Thyroid gland (tissue), 4 donors: ENCODE results near the gene AGT. TPM values are rescaled to one million over a fixed set of nuclear protein-coding genes. Genes with fewer than 3 reads are reported as not detected.
"Not testable (repeated sequence)": the region's sequence is repeated elsewhere in the genome, so short reads cannot be mapped to it uniquely, and the experiment has no call there.

Experiments used
- DNase-seq, 2 donors: peaks; one replicate each; pipeline ENCODE4 v3.0.0-alpha.2; 2019
- H3K27ac ChIP-seq, 3 donors: fragments of 200-600 bp; sonication (generic); 1 replicate in 2 of 3; 2 replicates in 1 of 3; pipeline ENCODE4 v1.5.1; 2016 to 2019; ENCODE audit warnings: mild to moderate bottlenecking in 1 of 3, moderate library complexity in 1 of 3
- H3K27me3 ChIP-seq: fragments of 200-600 bp; sonication (generic); one replicate; pipeline ENCODE4 v1.5.1; 2019
- H3K36me3 ChIP-seq, 2 donors: fragments of 200-600 bp; sonication (generic); one replicate each; pipeline ENCODE4 v1.5.1; 2016 to 2019
- H3K4me1 ChIP-seq, 2 donors: fragments of 200-600 bp; sonication (generic); one replicate each; pipeline ENCODE4 v1.5.1; 2017 to 2019
- H3K4me3 ChIP-seq, 3 donors: fragments of 200-600 bp; sonication (generic); replicated peaks in 1 of 3; 1 replicate in 2 of 3; 2 replicates in 1 of 3; pipeline ENCODE4 v1.5.1; 2016; ENCODE audit warnings: mild to moderate bottlenecking in 1 of 3
- H3K9me3 ChIP-seq: fragments of 200-600 bp; sonication (generic); one replicate; pipeline ENCODE4 v1.5.1; 2017
- CTCF ChIP-seq, 6 experiments: fragments of 200-600 bp in 3 of 6; fragments of 450-650 bp in 3 of 6; sonication (generic) in 3 of 6; IDR thresholded peaks; one replicate each; pipeline ENCODE4 v1.5.1; 2016 to 2019; ENCODE audit warnings: antibody characterized with exemption in 6 of 6, mild to moderate bottlenecking in 2 of 6, inconsistent platforms in 1 of 6, moderate library complexity in 1 of 6
- POLR2A ChIP-seq, 2 donors: fragments of 450-650 bp; IDR thresholded peaks; one replicate each; pipeline ENCODE4 v1.6.1; 2017; ENCODE audit warnings: antibody characterized with exemption in 2 of 2, mild to moderate bottlenecking in 2 of 2, moderate library complexity in 1 of 2
- WGBS, 2 donors: methylation state at CpG; one replicate each; pipeline ENCODE4 v1.1.5; 2017; 5-methylcytosine and 5-hydroxymethylcytosine counted together
- intact Hi-C: fragments of 100-400 bp; cut with DNase I; formaldehyde crosslinking; loops from one replicate; pipeline ENCODE4 v1.15.1; 2023
- total RNA-seq, 4 donors: library from RNA; depleted of rRNA; stranded (reverse); fragments of >200 nt; gene quantifications; one replicate each; pipeline ENCODE4 v1.2.3, GENCODE V29; 2016

The AGT gene
- total RNA-seq, 4 donors from 2014 or later = 4.0 to 14.4 (median 8.7) TPM

GRCh38 chr1:230702934-230703678 is 10.8 kb downstream of the AGT start:
- no peaks in the 10 kb centered on the region for H3K36me3 ChIP-seq
- H3K27me3 ChIP-seq = no peaks in the 10 kb centered on the region
- no peak overlapping the region for H3K27ac ChIP-seq
- WGBS, 2 donors = 77 to 82% methylated on average over 10 of the region's 14 CpGs
- intact Hi-C loops = no loop called here
- no peak for TF ChIP-seq CTCF (IDR thresholded peaks at IDR 0.05)
- TF ChIP-seq POLR2A (IDR thresholded peaks at IDR 0.05) = no peak
- H3K4me1 ChIP-seq = no peaks in the 10 kb centered on the region
- no peak for DNase-seq
- no peaks in the 10 kb centered on the region for H3K9me3 ChIP-seq
- no peak overlapping the region for H3K4me3 ChIP-seq

GRCh38 chr1:230701895-230702768 is 11.8 kb downstream of the AGT start:
- Histone ChIP-seq H3K4me1 (no peaks in the 10 kb centered on the region), H3K27ac (no peak overlapping the region), H3K27me3 (no peaks in the 10 kb centered on the region), H3K9me3 (no peaks in the 10 kb centered on the region), H3K36me3 (no peaks in the 10 kb centered on the region), H3K4me3 (no peak overlapping the region)
- no peak for DNase-seq
- 90 to 93% methylated on average over 19 of the region's 19 CpGs for WGBS, 2 donors
- intact Hi-C loops = no loop called here
- TF ChIP-seq CTCF (IDR thresholded peaks at IDR 0.05) (no peak), POLR2A (IDR thresholded peaks at IDR 0.05) (no peak)

- intact Hi-C loops = no loop called here
- WGBS, 2 donors = 89 to 92% methylated on average over 12 to 17 of the region's 17 CpGs
Observed at GRCh38 chr1:230701434-230701833, 12.5 kb downstream of the AGT start.

GRCh38 chr1:230700132-230700531 is 13.8 kb downstream of the AGT start:
- intact Hi-C loops = no loop called here
- H3K36me3 ChIP-seq = no peaks in the 10 kb centered on the region
- no peak for DNase-seq
- no peaks in the 10 kb centered on the region for H3K4me1 ChIP-seq
- no peak overlapping the region for H3K4me3 ChIP-seq
- no peak for TF ChIP-seq POLR2A (IDR thresholded peaks at IDR 0.05)
- TF ChIP-seq CTCF (IDR thresholded peaks at IDR 0.05) = no peak
- no peak overlapping the region for H3K27ac ChIP-seq
- H3K9me3 ChIP-seq = no peaks in the 10 kb centered on the region
- WGBS, 2 donors = 91 to 93% methylated on average over 4 of the region's 4 CpGs
- H3K27me3 ChIP-seq = no peaks in the 10 kb centered on the region

More at GRCh38 chr1:230701434-230701833, 12.5 kb downstream of the AGT start:
- Histone ChIP-seq H3K36me3 (no peaks in the 10 kb centered on the region), H3K9me3 (no peaks in the 10 kb centered on the region), H3K4me3 (no peak overlapping the region), H3K27ac (no peak overlapping the region), H3K4me1 (no peaks in the 10 kb centered on the region), H3K27me3 (no peaks in the 10 kb centered on the region)
- no peak for TF ChIP-seq POLR2A (IDR thresholded peaks at IDR 0.05)
- TF ChIP-seq CTCF (IDR thresholded peaks at IDR 0.05) = no peak
- DNase-seq = no peak

- intact Hi-C loops = no loop called here
- Histone ChIP-seq H3K27me3 (no peaks in the 10 kb centered on the region), H3K4me1 (no peaks in the 10 kb centered on the region), H3K4me3 (no peak overlapping the region), H3K9me3 (no peaks in the 10 kb centered on the region), H3K36me3 (no peaks in the 10 kb centered on the region), H3K27ac (no peak overlapping the region)
- DNase-seq = no peak
- 90 to 96% methylated on average over 1 of the region's 1 CpG for WGBS, 2 donors
- TF ChIP-seq POLR2A (IDR thresholded peaks at IDR 0.05) = no peak
- no peak for TF ChIP-seq CTCF (IDR thresholded peaks at IDR 0.05)
Observed at GRCh38 chr1:230699716-230700115, 14.2 kb downstream of the AGT start.

- H3K4me1 ChIP-seq, H3K9me3 ChIP-seq, DNase-seq, H3K4me3 ChIP-seq, intact Hi-C loops, H3K27ac ChIP-seq, H3K36me3 ChIP-seq, H3K27me3 ChIP-seq: not testable (repeated sequence)
Observed at GRCh38 chr1:230698964-230699363, 15.0 kb downstream of the AGT start.
